ENCODE data around the gene PTPRE. TPM values are rescaled to one million over a fixed set of nuclear protein-coding genes. Genes with fewer than 3 reads are reported as not detected.

The PTPRE gene
- total and polyA plus RNA-seq, 9 donors, result 2.1 to 15.5 (median 6.9) TPM

DNA sequence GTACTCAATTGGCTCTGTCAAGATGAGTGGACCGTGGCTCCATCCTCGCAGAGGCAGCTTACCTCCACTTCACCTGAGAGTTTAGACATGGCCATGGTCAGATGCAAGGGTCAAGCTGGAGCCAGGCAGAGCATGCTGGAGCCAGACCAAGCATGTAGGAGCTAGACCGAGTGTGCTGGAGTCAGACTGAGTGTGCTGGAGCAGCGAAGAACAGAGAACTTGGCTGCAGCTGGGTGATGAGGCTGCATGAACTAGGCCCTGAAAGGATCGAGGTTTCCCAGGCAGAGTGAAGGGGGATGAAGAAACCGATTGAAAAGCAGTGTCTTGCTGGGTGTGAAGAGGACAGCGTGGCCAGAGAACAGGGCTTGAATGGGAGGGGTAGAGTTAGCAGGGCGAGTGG is 133.2 kb downstream of the PTPRE start:
- Histone ChIP-seq H3K27me3 (no peaks in the 10 kb centered on the region), H3K4me3 (no peak overlapping the region), H3K36me3 (no peaks in the 10 kb centered on the region), H3K9me3 (no peaks in the 10 kb centered on the region), H3K27ac (no peak overlapping the region), H3K4me1 (ENCODE audit: insufficient read depth) (no peaks in the 10 kb centered on the region)
- intact Hi-C loops (cut with DNase I), result no loop called here
- peak in 1 of 5 donors; percentile 1 for DNase-seq
- 79 to 90% (median 87%) methylated on average over 8 of the region's 8 CpGs for WGBS, 3 donors
- TF ChIP-seq EP300 (IDR thresholded peaks at IDR 0.05), result no peak
- TF ChIP-seq POLR2A (IDR thresholded peaks at IDR 0.05), result no peak
- TF ChIP-seq, protein P1, sequence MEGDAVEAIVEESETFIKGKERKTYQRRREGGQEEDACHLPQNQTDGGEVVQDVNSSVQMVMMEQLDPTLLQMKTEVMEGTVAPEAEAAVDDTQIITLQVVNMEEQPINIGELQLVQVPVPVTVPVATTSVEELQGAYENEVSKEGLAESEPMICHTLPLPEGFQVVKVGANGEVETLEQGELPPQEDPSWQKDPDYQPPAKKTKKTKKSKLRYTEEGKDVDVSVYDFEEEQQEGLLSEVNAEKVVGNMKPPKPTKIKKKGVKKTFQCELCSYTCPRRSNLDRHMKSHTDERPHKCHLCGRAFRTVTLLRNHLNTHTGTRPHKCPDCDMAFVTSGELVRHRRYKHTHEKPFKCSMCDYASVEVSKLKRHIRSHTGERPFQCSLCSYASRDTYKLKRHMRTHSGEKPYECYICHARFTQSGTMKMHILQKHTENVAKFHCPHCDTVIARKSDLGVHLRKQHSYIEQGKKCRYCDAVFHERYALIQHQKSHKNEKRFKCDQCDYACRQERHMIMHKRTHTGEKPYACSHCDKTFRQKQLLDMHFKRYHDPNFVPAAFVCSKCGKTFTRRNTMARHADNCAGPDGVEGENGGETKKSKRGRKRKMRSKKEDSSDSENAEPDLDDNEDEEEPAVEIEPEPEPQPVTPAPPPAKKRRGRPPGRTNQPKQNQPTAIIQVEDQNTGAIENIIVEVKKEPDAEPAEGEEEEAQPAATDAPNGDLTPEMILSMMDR (IDR thresholded peaks at IDR 0.05), result no peak

DNA sequence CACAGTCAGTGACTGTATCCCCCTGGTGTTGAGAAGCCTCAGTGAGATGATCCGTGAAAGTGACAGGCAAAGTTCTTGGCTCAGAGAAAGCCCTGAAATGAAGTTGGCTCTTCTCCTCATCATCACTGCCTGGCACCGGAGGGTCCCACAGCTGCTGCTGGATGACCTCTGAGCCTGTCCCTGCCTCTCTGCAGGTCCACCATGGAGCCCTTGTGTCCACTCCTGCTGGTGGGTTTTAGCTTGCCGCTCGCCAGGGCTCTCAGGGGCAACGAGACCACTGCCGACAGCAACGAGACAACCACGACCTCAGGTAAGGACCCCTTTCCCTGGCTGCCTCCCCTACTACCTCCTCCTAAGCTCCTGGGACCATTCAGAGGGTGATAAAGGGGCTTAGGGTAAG is 133.8 kb downstream of the PTPRE start:
- 90 to 95% (median 91%) methylated on average over 8 of the region's 8 CpGs for WGBS, 3 donors
- Histone ChIP-seq H3K9me3 (no peaks in the 10 kb centered on the region), H3K27me3 (no peaks in the 10 kb centered on the region), H3K36me3 (no peaks in the 10 kb centered on the region), H3K4me1 (ENCODE audit: insufficient read depth) (no peaks in the 10 kb centered on the region), H3K4me3 (no peak overlapping the region), H3K27ac (no peak overlapping the region)
- TF ChIP-seq EP300 (IDR thresholded peaks at IDR 0.05), result no peak
- no peak for TF ChIP-seq POLR2A (IDR thresholded peaks at IDR 0.05)
- TF ChIP-seq, protein P1 (IDR thresholded peaks at IDR 0.05), result no peak
- intact Hi-C loops (cut with DNase I), result no loop called here
- peak in 1 of 5 donors; percentile 3 for DNase-seq

DNA sequence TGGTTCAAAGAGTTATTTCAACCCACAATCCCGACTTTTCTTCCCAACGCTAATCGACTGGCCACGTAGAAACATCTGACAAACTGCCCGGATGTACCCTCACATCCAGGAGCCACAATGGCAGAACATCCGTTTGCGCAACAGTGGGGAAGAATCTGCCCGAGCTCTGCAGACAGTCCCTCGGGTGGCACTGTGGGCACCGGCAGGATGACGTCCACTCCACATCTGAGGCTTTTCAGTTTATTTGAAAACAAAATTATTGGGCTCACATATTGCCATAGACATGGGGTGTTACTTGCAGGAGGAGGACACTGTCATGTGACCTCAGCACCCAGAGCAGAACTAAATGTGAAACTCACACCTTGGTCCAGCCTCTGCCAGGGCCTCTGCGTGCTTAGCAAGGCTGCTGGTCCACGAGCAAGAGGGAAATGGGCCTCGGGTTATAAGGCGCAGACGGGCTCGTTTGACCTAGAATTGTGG is 135.3 kb downstream of the PTPRE start:
- peak in 1 of 5 donors; percentile 7 for DNase-seq

DNA sequence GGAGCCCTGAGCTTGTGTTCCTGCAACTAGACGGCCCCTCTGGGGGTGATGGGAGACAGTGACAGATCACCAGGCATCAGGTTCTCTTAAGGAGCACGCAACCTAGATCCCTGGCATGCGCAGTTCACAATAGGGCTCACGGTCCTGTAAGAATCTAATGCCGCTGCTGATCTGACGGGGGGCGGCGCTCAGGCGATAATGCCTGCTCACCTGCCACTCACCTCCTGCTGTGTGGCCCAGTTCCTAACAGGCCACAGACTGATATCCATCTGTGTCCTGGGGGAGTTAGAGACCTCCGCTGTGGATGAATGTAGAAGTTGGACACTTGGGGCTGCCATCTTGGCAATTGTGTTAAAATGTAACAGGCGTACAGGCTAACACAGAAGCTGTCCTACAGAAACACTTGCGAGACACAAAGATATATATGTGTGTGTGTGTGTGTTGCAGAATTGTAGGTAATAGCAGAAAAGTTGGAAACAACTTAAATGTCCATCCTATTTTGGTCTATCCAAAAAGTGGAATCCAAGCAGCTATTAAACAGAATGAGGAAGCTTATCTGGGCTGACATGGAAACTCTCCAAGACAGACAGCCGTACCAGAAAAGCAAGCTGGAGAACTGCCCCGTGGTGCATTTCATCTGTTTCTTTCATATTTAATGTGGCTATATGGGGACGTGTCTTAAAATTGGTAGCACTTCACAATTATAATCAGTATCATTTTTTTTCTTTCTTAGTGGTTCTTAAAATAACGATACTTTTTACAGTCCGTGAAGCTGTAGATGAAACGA is 136.5 kb downstream of the PTPRE start:
- H3K4me1 ChIP-seq (ENCODE audit: insufficient read depth), result peaks cover 3% of the 10 kb centered on the region
- H3K4me3 ChIP-seq, result no peak overlapping the region
- 57 to 64% (median 60%) methylated on average over 18 of the region's 18 CpGs for WGBS, 3 donors
- peak in 1 of 5 donors; percentile 0 for DNase-seq
- H3K36me3 ChIP-seq, result no peaks in the 10 kb centered on the region
- H3K27ac ChIP-seq, result no peak overlapping the region
- TF ChIP-seq POLR2A (IDR thresholded peaks at IDR 0.05) (no peak), EP300 (IDR thresholded peaks at IDR 0.05) (no peak)
- TF ChIP-seq, protein P1 (IDR thresholded peaks at IDR 0.05), result no peak
- no peaks in the 10 kb centered on the region for H3K27me3 ChIP-seq
- H3K9me3 ChIP-seq, result no peaks in the 10 kb centered on the region
- intact Hi-C loops (cut with DNase I), result no loop called here

More for the DNA sequence above, 135.3 kb downstream of the PTPRE start:
- Histone ChIP-seq H3K4me1 (ENCODE audit: insufficient read depth) (no peaks in the 10 kb centered on the region), H3K27ac (no peak overlapping the region), H3K27me3 (no peaks in the 10 kb centered on the region), H3K36me3 (no peaks in the 10 kb centered on the region), H3K9me3 (no peaks in the 10 kb centered on the region), H3K4me3 (no peak overlapping the region)
- intact Hi-C loops (cut with DNase I), result no loop called here
- TF ChIP-seq POLR2A (IDR thresholded peaks at IDR 0.05), result no peak
- TF ChIP-seq, protein P1 (IDR thresholded peaks at IDR 0.05), result no peak
- TF ChIP-seq EP300 (IDR thresholded peaks at IDR 0.05), result no peak
- WGBS, 3 donors, result 88 to 91% (median 91%) methylated on average over 17 of the region's 17 CpGs
